Measurements from ENCODE around the gene SLC25A51.
"Not testable (repeated sequence)": the region's sequence is repeated elsewhere in the genome, so short reads cannot be mapped to it uniquely, and the experiment has no call there.

The SLC25A51 gene

DNA sequence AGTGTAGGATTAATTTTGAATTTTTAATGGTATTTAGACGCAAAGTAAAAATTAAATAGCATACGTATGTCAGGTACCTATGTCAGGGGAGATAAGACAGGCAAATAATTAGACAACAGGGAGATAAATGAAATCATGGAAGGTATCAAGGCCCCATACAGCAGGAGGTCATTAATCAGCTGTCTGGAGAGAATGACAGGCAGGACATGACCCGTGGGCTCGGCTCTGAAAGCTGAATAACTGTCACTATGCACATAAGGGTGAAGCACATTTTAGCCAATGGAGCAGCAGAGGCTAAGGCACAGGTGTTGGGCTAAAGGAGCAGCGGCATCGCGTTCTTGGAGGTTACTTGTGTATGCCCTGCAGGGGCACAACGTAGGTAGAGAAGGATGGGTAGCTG, 11.9 kb downstream of the SLC25A51 start:
- H3K36me3 ChIP-seq (ENCODE audit: control insufficient read depth in 2 of 2, insufficient read depth in 1 of 2, low read length in 2 of 2) = peaks cover 20 to 71% of the 10 kb centered on the region in 2 experiments
- no peaks in the 10 kb centered on the region for H3K4me1 ChIP-seq (ENCODE audit: control insufficient read depth, insufficient read depth, low read length)
- no peak overlapping the region for H3K27ac ChIP-seq (ENCODE audit: extremely low read depth, low read depth, low read length)
- H3K4me3 ChIP-seq (ENCODE audit: low read depth, low read length) = no peak overlapping the region
- ChIA-PET POLR2A (interaction anchor here (1.7 kb wide), 1 partner anchor 10 kb away, joined by 7 read pairs; no protein-coding TSS in a partner anchor), CTCF (no interaction called here)
- TF ChIP-seq ZSCAN16 (tag by site-specific recombination; IDR thresholded peaks at IDR 0.05) (no peak), ZFP37 (tag by site-specific recombination; IDR thresholded peaks at IDR 0.05) (no peak), EGR2 (tag by site-specific recombination; IDR thresholded peaks at IDR 0.05; ENCODE audit: low read depth) (no peak), ZNF548 (tag by site-specific recombination; IDR thresholded peaks at IDR 0.05) (no peak), ZNF776 (tag by site-specific recombination; IDR thresholded peaks at IDR 0.05; ENCODE audit: borderline replicate concordance) (no peak), GLIS1 (tag by site-specific recombination; IDR thresholded peaks at IDR 0.05) (no peak), OSR2 (tag by site-specific recombination; IDR thresholded peaks at IDR 0.05) (no peak), ZBTB21 (tag by site-specific recombination; IDR thresholded peaks at IDR 0.05) (no peak)
- TF ChIP-seq, protein P1, sequence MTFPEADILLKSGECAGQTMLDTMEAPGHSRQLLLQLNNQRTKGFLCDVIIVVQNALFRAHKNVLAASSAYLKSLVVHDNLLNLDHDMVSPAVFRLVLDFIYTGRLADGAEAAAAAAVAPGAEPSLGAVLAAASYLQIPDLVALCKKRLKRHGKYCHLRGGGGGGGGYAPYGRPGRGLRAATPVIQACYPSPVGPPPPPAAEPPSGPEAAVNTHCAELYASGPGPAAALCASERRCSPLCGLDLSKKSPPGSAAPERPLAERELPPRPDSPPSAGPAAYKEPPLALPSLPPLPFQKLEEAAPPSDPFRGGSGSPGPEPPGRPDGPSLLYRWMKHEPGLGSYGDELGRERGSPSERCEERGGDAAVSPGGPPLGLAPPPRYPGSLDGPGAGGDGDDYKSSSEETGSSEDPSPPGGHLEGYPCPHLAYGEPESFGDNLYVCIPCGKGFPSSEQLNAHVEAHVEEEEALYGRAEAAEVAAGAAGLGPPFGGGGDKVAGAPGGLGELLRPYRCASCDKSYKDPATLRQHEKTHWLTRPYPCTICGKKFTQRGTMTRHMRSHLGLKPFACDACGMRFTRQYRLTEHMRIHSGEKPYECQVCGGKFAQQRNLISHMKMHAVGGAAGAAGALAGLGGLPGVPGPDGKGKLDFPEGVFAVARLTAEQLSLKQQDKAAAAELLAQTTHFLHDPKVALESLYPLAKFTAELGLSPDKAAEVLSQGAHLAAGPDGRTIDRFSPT (tag by site-specific recombination; IDR thresholded peaks at IDR 0.05) = no peak
- TF ChIP-seq, protein P2, sequence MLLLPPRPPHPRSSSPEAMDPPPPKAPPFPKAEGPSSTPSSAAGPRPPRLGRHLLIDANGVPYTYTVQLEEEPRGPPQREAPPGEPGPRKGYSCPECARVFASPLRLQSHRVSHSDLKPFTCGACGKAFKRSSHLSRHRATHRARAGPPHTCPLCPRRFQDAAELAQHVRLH (tag by site-specific recombination; IDR thresholded peaks at IDR 0.05) = no peak
- TF ChIP-seq, protein P3, sequence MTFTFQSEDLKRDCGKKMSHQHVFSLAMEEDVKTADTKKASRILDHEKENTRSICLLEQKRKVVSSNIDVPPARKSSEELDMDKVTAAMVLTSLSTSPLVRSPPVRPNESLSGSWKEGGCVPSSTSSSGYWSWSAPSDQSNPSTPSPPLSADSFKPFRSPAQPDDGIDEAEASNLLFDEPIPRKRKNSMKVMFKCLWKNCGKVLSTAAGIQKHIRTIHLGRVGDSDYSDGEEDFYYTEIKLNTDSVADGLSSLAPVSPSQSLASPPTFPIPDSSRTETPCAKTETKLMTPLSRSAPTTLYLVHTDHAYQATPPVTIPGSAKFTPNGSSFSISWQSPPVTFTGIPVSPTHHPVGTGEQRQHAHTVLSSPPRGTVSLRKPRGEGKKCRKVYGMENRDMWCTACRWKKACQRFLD (tag by site-specific recombination; IDR thresholded peaks at IDR 0.05) = no peak
- H3K9me3 ChIP-seq (ENCODE audit: control insufficient read depth, insufficient read depth, low read depth, low read length) = no peaks in the 10 kb centered on the region

DNA sequence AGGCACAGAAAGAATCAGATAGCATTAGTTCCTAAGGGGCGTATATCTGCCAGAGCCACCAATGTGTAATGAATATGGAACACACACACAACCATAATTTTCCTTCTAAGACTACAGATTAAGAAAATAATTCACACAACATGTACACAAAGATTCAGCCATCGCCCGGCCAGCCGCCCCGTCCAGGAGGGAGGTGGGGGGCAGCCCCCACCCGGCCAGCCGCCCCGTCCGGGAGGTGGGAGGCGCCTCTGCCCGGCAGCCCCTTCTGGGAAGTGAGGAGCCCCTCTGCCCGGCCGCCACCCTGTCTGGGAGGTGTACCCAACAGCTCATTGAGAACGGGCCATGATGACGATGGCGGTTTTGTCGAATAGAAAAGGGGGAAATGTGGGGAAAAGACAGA, 12.9 kb downstream of the SLC25A51 start:
- H3K27ac ChIP-seq (ENCODE audit: extremely low read depth, low read depth, low read length) = not testable (repeated sequence)

DNA sequence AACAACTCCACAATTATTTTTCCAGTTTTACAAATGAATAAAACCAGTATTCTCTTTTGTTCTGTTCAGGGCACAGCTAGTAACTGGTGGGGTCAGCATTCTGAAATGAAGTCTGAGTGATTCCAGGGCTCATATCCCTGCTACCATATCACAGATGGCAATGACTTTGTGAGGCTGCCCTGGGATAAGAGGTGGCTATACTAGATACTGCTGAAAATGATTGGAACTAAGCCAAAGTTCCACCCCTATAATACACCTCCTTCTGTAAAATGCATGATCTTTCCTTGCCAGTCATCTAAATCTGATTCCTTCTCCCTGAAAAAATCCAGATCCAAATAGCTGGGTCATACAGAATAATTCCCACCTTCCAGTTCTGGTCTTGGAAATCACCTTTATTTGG, 14.4 kb downstream of the SLC25A51 start:
- POLR2A ChIA-PET = interaction anchor here (0.6 kb wide), 1 partner anchor 81 kb away, joined by 3 read pairs; no protein-coding TSS in a partner anchor
- peaks cover 0 to 48% of the 10 kb centered on the region in 2 experiments; a peak in 2 of 3 replicates for H3K36me3 ChIP-seq (ENCODE audit: control insufficient read depth in 2 of 2, insufficient read depth in 1 of 2, low read length in 2 of 2)

More for the DNA sequence above, 12.9 kb downstream of the SLC25A51 start:
- H3K4me3 ChIP-seq (ENCODE audit: low read depth, low read length); H3K4me1 ChIP-seq (ENCODE audit: control insufficient read depth, insufficient read depth, low read length); CTCF ChIA-PET; POLR2A ChIA-PET; H3K9me3 ChIP-seq (ENCODE audit: control insufficient read depth, insufficient read depth, low read depth, low read length): not testable (repeated sequence)
- peaks cover 10 to 62% of the 10 kb centered on the region in 2 experiments for H3K36me3 ChIP-seq (ENCODE audit: control insufficient read depth in 2 of 2, insufficient read depth in 1 of 2, low read length in 2 of 2)

DNA sequence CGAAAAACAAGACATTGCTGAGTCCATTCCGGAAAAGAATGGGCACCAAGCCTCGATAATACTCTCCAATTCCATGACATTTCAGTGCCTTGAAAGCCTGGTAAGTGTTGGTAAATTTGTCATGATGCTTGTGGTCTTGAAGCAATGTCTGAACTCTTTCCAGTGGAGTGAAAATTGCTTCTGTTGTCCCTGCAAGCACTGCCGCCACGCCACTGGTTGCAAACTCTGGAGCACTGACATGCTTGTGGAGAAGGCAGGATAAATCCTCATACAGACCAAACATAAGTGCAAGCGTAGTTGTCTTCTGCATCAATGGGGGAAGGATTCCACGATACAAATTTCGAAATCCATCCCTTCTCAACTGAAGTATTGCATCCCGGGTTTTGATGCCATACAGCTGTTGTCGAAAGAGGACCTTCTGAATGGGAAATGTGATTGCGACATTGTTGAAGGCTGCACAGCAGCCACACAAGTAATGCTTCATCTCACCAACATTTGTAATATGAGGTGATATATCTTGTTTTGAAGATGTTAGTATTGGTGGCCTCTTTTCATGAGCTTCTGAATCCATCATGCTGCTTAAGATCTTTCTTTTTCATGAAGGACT, 15.8 kb downstream of the SLC25A51 start:
- CTCF ChIA-PET; H3K4me3 ChIP-seq (ENCODE audit: low read depth, low read length); H3K27ac ChIP-seq (ENCODE audit: extremely low read depth, low read depth, low read length); POLR2A ChIA-PET; H3K4me1 ChIP-seq (ENCODE audit: control insufficient read depth, insufficient read depth, low read length); H3K9me3 ChIP-seq (ENCODE audit: control insufficient read depth, insufficient read depth, low read depth, low read length): not testable (repeated sequence)
- peaks cover 0 to 35% of the 10 kb centered on the region in 2 experiments; a peak in 2 of 3 replicates for H3K36me3 ChIP-seq (ENCODE audit: control insufficient read depth in 2 of 2, insufficient read depth in 1 of 2, low read length in 2 of 2)

More for the DNA sequence above, 14.4 kb downstream of the SLC25A51 start:
- Histone ChIP-seq H3K27ac (ENCODE audit: extremely low read depth, low read depth, low read length) (no peak overlapping the region), H3K4me1 (ENCODE audit: control insufficient read depth, insufficient read depth, low read length) (no peaks in the 10 kb centered on the region), H3K4me3 (ENCODE audit: low read depth, low read length) (no peak overlapping the region), H3K9me3 (ENCODE audit: control insufficient read depth, insufficient read depth, low read depth, low read length) (no peaks in the 10 kb centered on the region)
- CTCF ChIA-PET = no interaction called here
- TF ChIP-seq ZBTB8A (tag by site-specific recombination; IDR thresholded peaks at IDR 0.05) = no peak
- TF ChIP-seq, protein P4, sequence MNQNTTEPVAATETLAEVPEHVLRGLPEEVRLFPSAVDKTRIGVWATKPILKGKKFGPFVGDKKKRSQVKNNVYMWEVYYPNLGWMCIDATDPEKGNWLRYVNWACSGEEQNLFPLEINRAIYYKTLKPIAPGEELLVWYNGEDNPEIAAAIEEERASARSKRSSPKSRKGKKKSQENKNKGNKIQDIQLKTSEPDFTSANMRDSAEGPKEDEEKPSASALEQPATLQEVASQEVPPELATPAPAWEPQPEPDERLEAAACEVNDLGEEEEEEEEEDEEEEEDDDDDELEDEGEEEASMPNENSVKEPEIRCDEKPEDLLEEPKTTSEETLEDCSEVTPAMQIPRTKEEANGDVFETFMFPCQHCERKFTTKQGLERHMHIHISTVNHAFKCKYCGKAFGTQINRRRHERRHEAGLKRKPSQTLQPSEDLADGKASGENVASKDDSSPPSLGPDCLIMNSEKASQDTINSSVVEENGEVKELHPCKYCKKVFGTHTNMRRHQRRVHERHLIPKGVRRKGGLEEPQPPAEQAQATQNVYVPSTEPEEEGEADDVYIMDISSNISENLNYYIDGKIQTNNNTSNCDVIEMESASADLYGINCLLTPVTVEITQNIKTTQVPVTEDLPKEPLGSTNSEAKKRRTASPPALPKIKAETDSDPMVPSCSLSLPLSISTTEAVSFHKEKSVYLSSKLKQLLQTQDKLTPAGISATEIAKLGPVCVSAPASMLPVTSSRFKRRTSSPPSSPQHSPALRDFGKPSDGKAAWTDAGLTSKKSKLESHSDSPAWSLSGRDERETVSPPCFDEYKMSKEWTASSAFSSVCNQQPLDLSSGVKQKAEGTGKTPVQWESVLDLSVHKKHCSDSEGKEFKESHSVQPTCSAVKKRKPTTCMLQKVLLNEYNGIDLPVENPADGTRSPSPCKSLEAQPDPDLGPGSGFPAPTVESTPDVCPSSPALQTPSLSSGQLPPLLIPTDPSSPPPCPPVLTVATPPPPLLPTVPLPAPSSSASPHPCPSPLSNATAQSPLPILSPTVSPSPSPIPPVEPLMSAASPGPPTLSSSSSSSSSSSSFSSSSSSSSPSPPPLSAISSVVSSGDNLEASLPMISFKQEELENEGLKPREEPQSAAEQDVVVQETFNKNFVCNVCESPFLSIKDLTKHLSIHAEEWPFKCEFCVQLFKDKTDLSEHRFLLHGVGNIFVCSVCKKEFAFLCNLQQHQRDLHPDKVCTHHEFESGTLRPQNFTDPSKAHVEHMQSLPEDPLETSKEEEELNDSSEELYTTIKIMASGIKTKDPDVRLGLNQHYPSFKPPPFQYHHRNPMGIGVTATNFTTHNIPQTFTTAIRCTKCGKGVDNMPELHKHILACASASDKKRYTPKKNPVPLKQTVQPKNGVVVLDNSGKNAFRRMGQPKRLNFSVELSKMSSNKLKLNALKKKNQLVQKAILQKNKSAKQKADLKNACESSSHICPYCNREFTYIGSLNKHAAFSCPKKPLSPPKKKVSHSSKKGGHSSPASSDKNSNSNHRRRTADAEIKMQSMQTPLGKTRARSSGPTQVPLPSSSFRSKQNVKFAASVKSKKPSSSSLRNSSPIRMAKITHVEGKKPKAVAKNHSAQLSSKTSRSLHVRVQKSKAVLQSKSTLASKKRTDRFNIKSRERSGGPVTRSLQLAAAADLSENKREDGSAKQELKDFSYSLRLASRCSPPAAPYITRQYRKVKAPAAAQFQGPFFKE (tag by site-specific recombination; IDR thresholded peaks at IDR 0.05; ENCODE audit: borderline replicate concordance) = no peak
- TF ChIP-seq ZIC2 (tag by site-specific recombination; IDR thresholded peaks at IDR 0.05) = no peak
- TF ChIP-seq ZNF341 (tag by site-specific recombination; IDR thresholded peaks at IDR 0.05; ENCODE audit: low read depth) = no peak
- TF ChIP-seq ZNF623 (tag by site-specific recombination; IDR thresholded peaks at IDR 0.05) = no peak
- no peak for TF ChIP-seq ZNF701 (tag by site-specific recombination; IDR thresholded peaks at IDR 0.05)
- TF ChIP-seq ZNF302 (tag by site-specific recombination; IDR thresholded peaks at IDR 0.05; ENCODE audit: low read depth) = no peak
